Fibroblast of skin of left biceps (primary cell): ENCODE data around the gene GLT8D1.
"Not testable (repeated sequence)": the region's sequence is repeated elsewhere in the genome, so short reads cannot be mapped to it uniquely, and the experiment has no call there.

ENCODE experiments used
- DNase-seq, 2 experiments: peaks; one replicate each; pipeline ENCODE4 v3.0.0-alpha.2; 2013; ENCODE audit warnings: low read depth in 2 of 2

The GLT8D1 gene

GRCh38 chr3:52681596-52681995, 24.0 kb downstream of the GLT8D1 start:
- no peak for DNase-seq

GRCh38 chr3:52679811-52680210, 25.8 kb downstream of the GLT8D1 start:
- no peak for DNase-seq

- DNase-seq = peak in 1 of 2 experiments; percentile 28
Measured at GRCh38 chr3:52679199-52679538, 26.4 kb downstream of the GLT8D1 start.

GRCh38 chr3:52678265-52679198, 27.1 kb downstream of the GLT8D1 start:
- no peak for DNase-seq

- not testable (repeated sequence) for DNase-seq
Measured at GRCh38 chr3:52676201-52676600, 29.4 kb downstream of the GLT8D1 start.

GRCh38 chr3:52671676-52672075, 33.9 kb downstream of the GLT8D1 start:
- no peak for DNase-seq

- DNase-seq = peak; percentile 99
Measured at GRCh38 chr3:52670621-52671521, 34.7 kb downstream of the GLT8D1 start.

GRCh38 chr3:52663098-52663497, 42.5 kb downstream of the GLT8D1 start:
- DNase-seq = no peak

GRCh38 chr3:52660046-52660445, 45.5 kb downstream of the GLT8D1 start:
- no peak for DNase-seq

- DNase-seq = no peak
Measured at GRCh38 chr3:52655895-52656294, 49.7 kb downstream of the GLT8D1 start.

- DNase-seq = no peak
Measured at GRCh38 chr3:52651592-52651991, 54.0 kb downstream of the GLT8D1 start.

- DNase-seq = no peak
Measured at GRCh38 chr3:52650439-52650838, 55.2 kb downstream of the GLT8D1 start.

GRCh38 chr3:52649461-52650210, 56.0 kb downstream of the GLT8D1 start:
- DNase-seq = peak; percentile 27 to 31

- no peak for DNase-seq
Measured at GRCh38 chr3:52645549-52645948, 60.0 kb downstream of the GLT8D1 start.
